ENCODE results near the gene VCAM1. TPM values are rescaled to one million over a fixed set of nuclear protein-coding genes. Genes with fewer than 3 reads are reported as not detected.

VCAM1 gene
- polyA plus RNA-seq, 2 of the 4 experiments (the other 2 are of a cell fraction): 0.04 TPM; not detected in 1

DNA sequence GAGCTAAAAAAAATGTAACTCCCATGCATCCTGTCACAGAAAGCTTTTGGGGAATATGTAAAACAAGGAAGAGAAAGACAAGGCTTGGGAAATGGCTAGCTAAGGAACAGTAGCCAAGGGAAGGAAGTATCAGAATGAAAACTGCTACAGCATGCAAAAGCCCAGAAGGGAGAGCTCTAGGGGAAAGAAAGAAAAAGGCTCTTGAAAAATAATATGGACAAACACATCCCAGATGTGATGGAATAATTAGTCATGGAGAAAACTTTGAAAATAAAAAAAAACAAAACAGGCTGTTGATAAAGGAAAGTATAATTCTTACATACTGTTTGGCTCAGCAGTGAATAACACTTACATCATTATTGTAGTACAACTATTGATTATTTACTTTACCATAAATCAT, 47.9 kb upstream of the VCAM1 start:
- POLR2A ChIA-PET: no interaction called here
- no peak for TF ChIP-seq GATA3 (IDR thresholded peaks at IDR 0.05; ENCODE audit: borderline replicate concordance)
- no peak for TF ChIP-seq CTCF (IDR thresholded peaks at IDR 0.05)
- TF ChIP-seq FOSB (CRISPR knock-in tag; IDR thresholded peaks at IDR 0.05): no peak
- TF ChIP-seq CEBPB (IDR thresholded peaks at IDR 0.05): no peak
- TF ChIP-seq BCL3 (IDR thresholded peaks at IDR 0.05): no peak
- TF ChIP-seq NR3C1 (IDR thresholded peaks at IDR 0.05): no peak
- TF ChIP-seq EP300 (IDR thresholded peaks at IDR 0.05): no peak
- TF ChIP-seq TFCP2L1 (CRISPR knock-in tag; IDR thresholded peaks at IDR 0.05): no peak
- TF ChIP-seq, protein P1, sequence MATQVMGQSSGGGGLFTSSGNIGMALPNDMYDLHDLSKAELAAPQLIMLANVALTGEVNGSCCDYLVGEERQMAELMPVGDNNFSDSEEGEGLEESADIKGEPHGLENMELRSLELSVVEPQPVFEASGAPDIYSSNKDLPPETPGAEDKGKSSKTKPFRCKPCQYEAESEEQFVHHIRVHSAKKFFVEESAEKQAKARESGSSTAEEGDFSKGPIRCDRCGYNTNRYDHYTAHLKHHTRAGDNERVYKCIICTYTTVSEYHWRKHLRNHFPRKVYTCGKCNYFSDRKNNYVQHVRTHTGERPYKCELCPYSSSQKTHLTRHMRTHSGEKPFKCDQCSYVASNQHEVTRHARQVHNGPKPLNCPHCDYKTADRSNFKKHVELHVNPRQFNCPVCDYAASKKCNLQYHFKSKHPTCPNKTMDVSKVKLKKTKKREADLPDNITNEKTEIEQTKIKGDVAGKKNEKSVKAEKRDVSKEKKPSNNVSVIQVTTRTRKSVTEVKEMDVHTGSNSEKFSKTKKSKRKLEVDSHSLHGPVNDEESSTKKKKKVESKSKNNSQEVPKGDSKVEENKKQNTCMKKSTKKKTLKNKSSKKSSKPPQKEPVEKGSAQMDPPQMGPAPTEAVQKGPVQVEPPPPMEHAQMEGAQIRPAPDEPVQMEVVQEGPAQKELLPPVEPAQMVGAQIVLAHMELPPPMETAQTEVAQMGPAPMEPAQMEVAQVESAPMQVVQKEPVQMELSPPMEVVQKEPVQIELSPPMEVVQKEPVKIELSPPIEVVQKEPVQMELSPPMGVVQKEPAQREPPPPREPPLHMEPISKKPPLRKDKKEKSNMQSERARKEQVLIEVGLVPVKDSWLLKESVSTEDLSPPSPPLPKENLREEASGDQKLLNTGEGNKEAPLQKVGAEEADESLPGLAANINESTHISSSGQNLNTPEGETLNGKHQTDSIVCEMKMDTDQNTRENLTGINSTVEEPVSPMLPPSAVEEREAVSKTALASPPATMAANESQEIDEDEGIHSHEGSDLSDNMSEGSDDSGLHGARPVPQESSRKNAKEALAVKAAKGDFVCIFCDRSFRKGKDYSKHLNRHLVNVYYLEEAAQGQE (IDR thresholded peaks at IDR 0.05): no peak
- TF ChIP-seq, protein P2, sequence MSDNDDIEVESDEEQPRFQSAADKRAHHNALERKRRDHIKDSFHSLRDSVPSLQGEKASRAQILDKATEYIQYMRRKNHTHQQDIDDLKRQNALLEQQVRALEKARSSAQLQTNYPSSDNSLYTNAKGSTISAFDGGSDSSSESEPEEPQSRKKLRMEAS (IDR thresholded peaks at IDR 0.05): no peak
- TF ChIP-seq, protein P3, sequence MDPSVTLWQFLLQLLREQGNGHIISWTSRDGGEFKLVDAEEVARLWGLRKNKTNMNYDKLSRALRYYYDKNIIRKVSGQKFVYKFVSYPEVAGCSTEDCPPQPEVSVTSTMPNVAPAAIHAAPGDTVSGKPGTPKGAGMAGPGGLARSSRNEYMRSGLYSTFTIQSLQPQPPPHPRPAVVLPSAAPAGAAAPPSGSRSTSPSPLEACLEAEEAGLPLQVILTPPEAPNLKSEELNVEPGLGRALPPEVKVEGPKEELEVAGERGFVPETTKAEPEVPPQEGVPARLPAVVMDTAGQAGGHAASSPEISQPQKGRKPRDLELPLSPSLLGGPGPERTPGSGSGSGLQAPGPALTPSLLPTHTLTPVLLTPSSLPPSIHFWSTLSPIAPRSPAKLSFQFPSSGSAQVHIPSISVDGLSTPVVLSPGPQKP (IDR thresholded peaks at IDR 0.05; ENCODE audit: low read depth, low read length): no peak
- TF ChIP-seq HDAC2 (IDR thresholded peaks at IDR 0.05): no peak
- TF ChIP-seq MAFK (IDR thresholded peaks at IDR 0.05; ENCODE audit: partially characterized antibody): no peak
- no peak for TF ChIP-seq PHF8 (IDR thresholded peaks at IDR 0.05; ENCODE audit: borderline replicate concordance, low read depth)
- CTCF ChIA-PET: no interaction called here
- peaks cover 5% of the 10 kb centered on the region; the same call in 1 of the 3 replicates for H3K9me3 ChIP-seq
- ATAC-seq (no peak), DNase-seq (ENCODE audit: low read depth in 1 of 2, low spot score in 1 of 2) (no peak), FAIRE-seq (no peak)
- no peak overlapping the region for H3K4me3 ChIP-seq
- H3K27ac ChIP-seq: no peak overlapping the region
- H3K4me2 ChIP-seq: no peak overlapping the region
- no peaks in the 10 kb centered on the region for H3K4me1 ChIP-seq

DNA sequence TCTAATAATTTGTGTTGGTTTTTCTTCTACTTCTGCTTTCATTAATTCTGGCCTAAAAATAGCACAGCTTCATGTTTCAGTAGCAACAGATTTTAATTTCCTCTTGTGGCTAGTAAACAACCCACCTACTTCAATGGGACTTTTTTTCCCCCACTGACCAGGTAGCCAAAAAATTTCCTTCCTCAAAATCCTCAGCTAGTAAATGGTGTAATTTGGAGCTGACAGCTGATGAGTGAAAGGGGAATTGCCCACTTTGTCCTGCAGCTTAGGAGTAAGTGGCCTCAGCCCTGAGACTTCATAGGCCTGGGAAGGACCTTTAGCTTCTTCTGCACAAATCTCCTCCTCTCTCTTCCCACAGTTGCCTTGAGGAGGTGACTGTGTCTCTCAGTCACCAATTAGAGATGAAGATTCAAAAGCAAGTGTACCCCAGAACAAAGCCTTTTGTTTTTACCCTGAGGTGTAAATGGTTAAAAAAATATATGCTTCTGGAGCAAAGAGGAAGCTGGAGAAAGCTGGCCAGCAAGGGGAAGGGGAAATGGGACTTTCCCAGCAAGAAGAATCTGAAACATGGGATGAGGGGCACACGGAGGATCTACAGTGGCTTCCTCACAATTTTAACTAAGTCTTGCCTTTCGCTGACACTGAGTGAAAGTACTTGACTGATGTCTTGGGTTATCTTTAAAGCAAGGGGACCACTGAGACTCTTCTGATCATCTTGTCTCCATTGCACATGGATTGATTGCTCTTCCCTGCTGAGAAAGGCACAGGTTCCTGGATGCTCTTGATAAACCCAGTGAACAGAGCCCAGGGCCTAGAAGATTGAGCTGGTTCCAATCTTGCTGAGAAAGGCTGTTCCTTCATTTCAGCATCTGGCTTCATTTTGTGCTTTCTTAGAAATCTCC, 35.8 kb upstream of the VCAM1 start:
- no peak for ATAC-seq
- 42% methylated on average over 2 of the region's 2 CpGs for WGBS (ENCODE audit: missing lambda C conversion rate)
- Histone ChIP-seq H3K4me1 (no peaks in the 10 kb centered on the region), H3K27ac (no peak overlapping the region), H3K9me3 (no peaks in the 10 kb centered on the region), H3K4me3 (no peak overlapping the region), H3K4me2 (no peak overlapping the region)
- POLR2A ChIA-PET: no interaction called here
- FAIRE-seq: no peak
- no peak for DNase-seq (ENCODE audit: low read depth in 1 of 2, low spot score in 1 of 2)
- CTCF ChIA-PET: no interaction called here
- TF ChIP-seq RAD21 (conservative IDR thresholded peaks at IDR 0.05 in 1 of 2, IDR thresholded peaks at IDR 0.05 in 1 of 2) (no peak), PBX3 (IDR thresholded peaks at IDR 0.05) (no peak), CBX8 (IDR thresholded peaks at IDR 0.05) (no peak), ZC3H11A (IDR thresholded peaks at IDR 0.05) (no peak), TFCP2L1 (CRISPR knock-in tag; IDR thresholded peaks at IDR 0.05) (no peak), KDM5A (IDR thresholded peaks at IDR 0.05) (no peak), ZSCAN20 (CRISPR knock-in tag; IDR thresholded peaks at IDR 0.05) (no peak), EP300 (IDR thresholded peaks at IDR 0.05) (no peak), ESRRA (IDR thresholded peaks at IDR 0.05; ENCODE audit: borderline replicate concordance, low read length) (no peak), NFE2L2 (conservative IDR thresholded peaks at IDR 0.05; ENCODE audit: low read length) (no peak)
- TF ChIP-seq, protein P1 (IDR thresholded peaks at IDR 0.05): no peak

Measured in A549 (cell line).